ENCODE data around the gene ZNF436.

The ZNF436 gene

GRCh38 chr1:23366146-23366545 lies 3.5 kb downstream of the ZNF436 start:
- no peak overlapping the region for H3K4me3 ChIP-seq (ENCODE audit: low read length)
- no peak for TF ChIP-seq CTCF (conservative IDR thresholded peaks at IDR 0.05; ENCODE audit: low read length)
- no peak for DNase-seq (ENCODE audit: low read depth)

- H3K4me3 ChIP-seq (ENCODE audit: low read length): no peak overlapping the region
- DNase-seq (ENCODE audit: low read depth): no peak
- TF ChIP-seq CTCF (conservative IDR thresholded peaks at IDR 0.05; ENCODE audit: low read length): no peak
Observed at GRCh38 chr1:23362218-23362713, 7.4 kb downstream of the ZNF436 start.

GRCh38 chr1:23358310-23358875 lies 11.2 kb downstream of the ZNF436 start:
- no peak for DNase-seq (ENCODE audit: low read depth)
- no peak overlapping the region for H3K4me3 ChIP-seq (ENCODE audit: low read length)
- TF ChIP-seq CTCF (conservative IDR thresholded peaks at IDR 0.05; ENCODE audit: low read length): no peak

GRCh38 chr1:23357138-23357908 lies 12.3 kb downstream of the ZNF436 start:
- no peak overlapping the region for H3K4me3 ChIP-seq (ENCODE audit: low read length)
- no peak for TF ChIP-seq CTCF (conservative IDR thresholded peaks at IDR 0.05; ENCODE audit: low read length)
- DNase-seq (ENCODE audit: low read depth): no peak

- no peak overlapping the region for H3K4me3 ChIP-seq (ENCODE audit: low read length)
- no peak for TF ChIP-seq CTCF (conservative IDR thresholded peaks at IDR 0.05; ENCODE audit: low read length)
- no peak for DNase-seq (ENCODE audit: low read depth)
Observed at GRCh38 chr1:23356471-23357137, 13.0 kb downstream of the ZNF436 start.

- H3K4me3 ChIP-seq (ENCODE audit: low read length): no peak overlapping the region
- no peak for TF ChIP-seq CTCF (conservative IDR thresholded peaks at IDR 0.05; ENCODE audit: low read length)
- no peak for DNase-seq (ENCODE audit: low read depth)
Observed at GRCh38 chr1:23354245-23354644, 15.4 kb downstream of the ZNF436 start.

Data from AG10803 (cell line).